ENCODE measurements around the gene ZBTB8A. TPM values are rescaled to one million over a fixed set of nuclear protein-coding genes. Genes with fewer than 3 reads are reported as not detected.

The ZBTB8A gene
- total and polyA plus RNA-seq, 10 of the 15 experiments (the other 5 are each of a cell fraction or from before 2014, with no cell fraction given): 0.48 to 4.7 (median 2.4) TPM

DNA sequence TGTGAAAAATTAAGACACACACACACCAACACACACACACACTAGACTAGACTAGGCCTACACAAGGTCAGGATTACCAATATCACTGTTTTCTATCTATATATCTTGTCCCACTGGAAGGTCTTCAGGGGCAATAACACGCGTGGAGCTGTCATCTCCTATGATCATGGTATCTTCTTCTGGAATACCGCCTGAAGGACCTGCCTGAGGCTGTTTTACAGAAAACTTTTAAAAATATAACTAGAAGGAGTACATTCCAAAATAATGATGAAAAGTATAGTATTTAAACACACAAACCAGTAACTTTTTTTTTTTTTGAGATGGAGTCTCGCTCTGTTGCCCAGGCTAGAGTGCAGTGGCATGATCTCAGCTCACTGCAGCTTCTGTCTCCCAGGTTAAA, 20.3 kb upstream of the ZBTB8A start:
- ATAC-seq: no peak
- H3K27me3 ChIP-seq (replicated peaks in 1 of 2; ENCODE audit: control insufficient read depth in 2 of 2, insufficient read depth in 2 of 2, low read length in 1 of 2): no peaks in the 10 kb centered on the region
- no peak overlapping the region for H3K9ac ChIP-seq (ENCODE audit: control insufficient read depth, insufficient read depth, low read length)
- no peak overlapping the region for H2AFZ ChIP-seq (ENCODE audit: control insufficient read depth, low read depth, low read length)
- no peaks in the 10 kb centered on the region for H4K20me1 ChIP-seq (ENCODE audit: control insufficient read depth, insufficient read depth)
- H3K4me2 ChIP-seq (ENCODE audit: control insufficient read depth, insufficient read depth): no peak overlapping the region
- RAD21 ChIA-PET (ENCODE audit: unreplicated experiment): interaction anchor here (1.8 to 2.8 kb wide), 6 partner anchors 101 to 354 kb away, joined by 6 to 20 read pairs (median 7); partner anchors contain the start of gene BSDC1
- no TSS peak for BruUV-seq (replicated peaks)
- 90% methylated on average over 4 of the region's 4 CpGs for WGBS (ENCODE audit: insufficient coverage, insufficient replicate concordance, low lambda C conversion rate, missing lambda C conversion rate)
- POLR2A ChIA-PET: interaction anchor here (1.1 kb wide), 1 partner anchor 562 kb away, joined by 3 read pairs; the partner anchor contains the start of gene AZIN2
- H3K4me3 ChIP-seq: no peak overlapping the region
- TF ChIP-seq ZNF217 (IDR thresholded peaks at IDR 0.05) (no peak), RUNX3 (IDR thresholded peaks at IDR 0.05; ENCODE audit: low read length) (no peak), MLLT1 (IDR thresholded peaks at IDR 0.05) (no peak), LARP7 (IDR thresholded peaks at IDR 0.05) (no peak), YBX1 (IDR thresholded peaks at IDR 0.05) (no peak), CEBPB (IDR thresholded peaks at IDR 0.05; ENCODE audit: borderline replicate concordance in 1 of 2, low read depth in 2 of 2, low read length in 2 of 2) (no peak), CUX1 (IDR thresholded peaks at IDR 0.05; ENCODE audit: insufficient replicate concordance, low read depth, low read length) (no peak)
- TF ChIP-seq, protein P1, sequence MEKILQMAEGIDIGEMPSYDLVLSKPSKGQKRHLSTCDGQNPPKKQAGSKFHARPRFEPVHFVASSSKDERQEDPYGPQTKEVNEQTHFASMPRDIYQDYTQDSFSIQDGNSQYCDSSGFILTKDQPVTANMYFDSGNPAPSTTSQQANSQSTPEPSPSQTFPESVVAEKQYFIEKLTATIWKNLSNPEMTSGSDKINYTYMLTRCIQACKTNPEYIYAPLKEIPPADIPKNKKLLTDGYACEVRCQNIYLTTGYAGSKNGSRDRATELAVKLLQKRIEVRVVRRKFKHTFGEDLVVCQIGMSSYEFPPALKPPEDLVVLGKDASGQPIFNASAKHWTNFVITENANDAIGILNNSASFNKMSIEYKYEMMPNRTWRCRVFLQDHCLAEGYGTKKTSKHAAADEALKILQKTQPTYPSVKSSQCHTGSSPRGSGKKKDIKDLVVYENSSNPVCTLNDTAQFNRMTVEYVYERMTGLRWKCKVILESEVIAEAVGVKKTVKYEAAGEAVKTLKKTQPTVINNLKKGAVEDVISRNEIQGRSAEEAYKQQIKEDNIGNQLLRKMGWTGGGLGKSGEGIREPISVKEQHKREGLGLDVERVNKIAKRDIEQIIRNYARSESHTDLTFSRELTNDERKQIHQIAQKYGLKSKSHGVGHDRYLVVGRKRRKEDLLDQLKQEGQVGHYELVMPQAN (conservative IDR thresholded peaks at IDR 0.05): no peak
- in situ Hi-C loops (cut with MboI) (no loop called here), intact Hi-C loops (cut with micrococcal nuclease; ENCODE audit: unreplicated experiment) (no loop called here)
- DNase-seq (ENCODE audit: low read depth, low spot score): no peak
- no peak overlapping the region for H3K27ac ChIP-seq (ENCODE audit: control insufficient read depth, insufficient read depth)
- no peaks in the 10 kb centered on the region for H3K9me3 ChIP-seq (replicated peaks; ENCODE audit: control insufficient read depth, insufficient read depth, low read length)
- SMC1A ChIA-PET (ENCODE audit: uncharacterized antibody, unreplicated experiment): interaction anchor here (1.3 to 2.7 kb wide), 4 partner anchors 101 to 254 kb away, joined by 4 to 19 read pairs (median 9); no protein-coding TSS in a partner anchor
- H3K4me1 ChIP-seq (ENCODE audit: control insufficient read depth, insufficient read depth, low read length): peaks cover 9% of the 10 kb centered on the region
- no peaks in the 10 kb centered on the region for H3K79me2 ChIP-seq (ENCODE audit: control insufficient read depth, insufficient read depth, low read length)
- H3K36me3 ChIP-seq (ENCODE audit: control insufficient read depth in 2 of 2, insufficient read depth in 2 of 2, low read length in 1 of 2): no peaks in the 10 kb centered on the region
- no peak for FAIRE-seq
- CTCF ChIA-PET: interaction anchor here (0.5 to 2.9 kb wide), 16 partner anchors 15 to 474 kb away, joined by 3 to 14 read pairs (median 4); no protein-coding TSS in a partner anchor
